ENCODE measurements around the gene DNHD1. TPM values are rescaled to one million over a fixed set of nuclear protein-coding genes. Genes with fewer than 3 reads are reported as not detected.

Gene DNHD1
- total and polyA plus RNA-seq, 2 of the 4 experiments (the other 2 are of a cell fraction), result 1.8 to 3.6 TPM

GRCh38 chr11:6574816-6575715 is 78.0 kb downstream of the DNHD1 start:
- no peak overlapping the region for H2AK9ac ChIP-seq (replicated peaks; ENCODE audit: low read depth, low read length, poor library complexity)
- CTCF ChIA-PET, result interaction anchor here (0.5 to 0.7 kb wide), 2 partner anchors 44 kb away, joined by 3 read pairs; no protein-coding TSS in a partner anchor
- no peak overlapping the region for H3K4me2 ChIP-seq (ENCODE audit: low read depth, low read length)
- H3K23ac ChIP-seq (ENCODE audit: low read depth, low read length), result no peak overlapping the region
- H3K4ac ChIP-seq (ENCODE audit: low read depth, low read length), result no peak overlapping the region
- H3K4me3 ChIP-seq (ENCODE audit: insufficient read depth, low read depth, low read length), result no peak overlapping the region
- H2BK15ac ChIP-seq (ENCODE audit: low read depth, low read length), result no peak overlapping the region
- in situ Hi-C loops (cut with MboI; ENCODE audit: low sequenced_read_pairs), result no loop called here
- ATAC-seq (ENCODE audit: low read depth) (no peak), DNase-seq (no peak)
- H3K79me1 ChIP-seq (ENCODE audit: low read depth in 1 of 2, low read length in 2 of 2), result peaks cover 0 to 3% of the 10 kb centered on the region in 2 experiments; a peak in 2 of 4 replicates
- H2BK5ac ChIP-seq (ENCODE audit: low read depth, low read length, poor library complexity, severe bottlenecking), result no peak overlapping the region
- H3K27me3 ChIP-seq (ENCODE audit: control insufficient read depth, insufficient read depth, low read length), result no peaks in the 10 kb centered on the region
- no TSS peak for BruUV-seq (replicated peaks)
- H3K9ac ChIP-seq (ENCODE audit: low read depth, low read length), result no peak overlapping the region
- no peak overlapping the region for H4K5ac ChIP-seq (ENCODE audit: low read depth, low read length)
- H3K9me1 ChIP-seq (ENCODE audit: insufficient read depth, low read length), result 0 out of 2 replicates have a peak, but pooled peaks cover 1% of the 10 kb centered on the region
- H4K91ac ChIP-seq (ENCODE audit: insufficient read depth, low read depth, low read length), result no peak overlapping the region
- H2AFZ ChIP-seq (replicated peaks; ENCODE audit: low read length, poor library complexity), result no peak overlapping the region
- no peak overlapping the region for H2BK120ac ChIP-seq (ENCODE audit: low read depth, low read length)
- H3K9me3 ChIP-seq (ENCODE audit: control insufficient read depth, insufficient read depth, low read length), result no peaks in the 10 kb centered on the region
- intact Hi-C loops (cut with micrococcal nuclease), result no loop called here
- no peaks in the 10 kb centered on the region for H4K20me1 ChIP-seq (ENCODE audit: insufficient read depth, low read length)
- H3K27ac ChIP-seq (ENCODE audit: insufficient read depth, low read length), result no peak overlapping the region
- TF ChIP-seq RAD21 (IDR thresholded peaks at IDR 0.05; ENCODE audit: low read length) (no peak), FOS (IDR thresholded peaks at IDR 0.05; ENCODE audit: low read depth, low read length) (no peak), RFX5 (IDR thresholded peaks at IDR 0.05; ENCODE audit: low read depth, low read length) (no peak), POLR2A (IDR thresholded peaks at IDR 0.05; ENCODE audit: low read depth, low read length) (no peak), CEBPB (IDR thresholded peaks at IDR 0.05; ENCODE audit: low read depth, low read length) (no peak), CHD1 (IDR thresholded peaks at IDR 0.05; ENCODE audit: low read depth, low read length) (no peak)
- TF ChIP-seq, protein P1, sequence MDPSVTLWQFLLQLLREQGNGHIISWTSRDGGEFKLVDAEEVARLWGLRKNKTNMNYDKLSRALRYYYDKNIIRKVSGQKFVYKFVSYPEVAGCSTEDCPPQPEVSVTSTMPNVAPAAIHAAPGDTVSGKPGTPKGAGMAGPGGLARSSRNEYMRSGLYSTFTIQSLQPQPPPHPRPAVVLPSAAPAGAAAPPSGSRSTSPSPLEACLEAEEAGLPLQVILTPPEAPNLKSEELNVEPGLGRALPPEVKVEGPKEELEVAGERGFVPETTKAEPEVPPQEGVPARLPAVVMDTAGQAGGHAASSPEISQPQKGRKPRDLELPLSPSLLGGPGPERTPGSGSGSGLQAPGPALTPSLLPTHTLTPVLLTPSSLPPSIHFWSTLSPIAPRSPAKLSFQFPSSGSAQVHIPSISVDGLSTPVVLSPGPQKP (IDR thresholded peaks at IDR 0.05; ENCODE audit: borderline replicate concordance, low read depth, low read length), result no peak
- H4K8ac ChIP-seq (ENCODE audit: low read depth in 2 of 2, low read length in 2 of 2), result no peak overlapping the region
- H3K18ac ChIP-seq (ENCODE audit: low read depth, low read length), result no peak overlapping the region
- no peak overlapping the region for H2AK5ac ChIP-seq (ENCODE audit: low read depth, low read length)
- no peaks in the 10 kb centered on the region; the same call in 1 of the 2 replicates for H3K36me3 ChIP-seq (ENCODE audit: control insufficient read depth, insufficient read depth, low read length)
- H3K4me1 ChIP-seq (ENCODE audit: control insufficient read depth, insufficient read depth, low read length), result peaks cover 7% of the 10 kb centered on the region
- H2BK20ac ChIP-seq (ENCODE audit: low read depth, low read length), result no peak overlapping the region
- 79% methylated on average over 2 of the region's 6 CpGs; no CpG with 5 or more reads in 1 of the 2 experiments for WGBS, 2 experiments (ENCODE audit: extremely low coverage in 2 of 2, insufficient read length in 1 of 2)
- H3K14ac ChIP-seq (replicated peaks; ENCODE audit: low read depth, low read length), result no peak overlapping the region
- POLR2A ChIA-PET (ENCODE audit: unreplicated experiment), result interaction anchor here (0.6 kb wide), 1 partner anchor 29 kb away, joined by 3 read pairs; no protein-coding TSS in a partner anchor
- H3K56ac ChIP-seq (ENCODE audit: extremely low read depth, insufficient read depth, low read length), result no peak overlapping the region
- dilution Hi-C loops (cut with HindIII; ENCODE audit: low sequenced_read_pairs, unreplicated experiment), result no loop called here
